HG03097 (cell line): Measurements from ENCODE around the gene SLC26A11.
"Not testable (repeated sequence)": the region's sequence is repeated elsewhere in the genome, so short reads cannot be mapped to it uniquely, and the experiment has no call there.

Source experiments
- ATAC-seq: cut with Tn5 transposase; IDR thresholded peaks from one replicate; pipeline ENCODE4 v1.9.1; 2021; ENCODE audit not compliant: unreplicated experiment, low FRiP score

Gene SLC26A11

GRCh38 chr17:80297996-80298560, 77.9 kb downstream of the SLC26A11 start:
- ATAC-seq, result no peak

- not testable (repeated sequence) for ATAC-seq
Observed at GRCh38 chr17:80299350-80300100, 79.3 kb downstream of the SLC26A11 start.

- ATAC-seq, result not testable (repeated sequence)
Observed at GRCh38 chr17:80300756-80301155, 80.5 kb downstream of the SLC26A11 start.
